Limb (tissue), 2 donors: ENCODE data around the gene KICS2.

ENCODE experiments used
- DNase-seq, 2 donors: peaks; one replicate each; pipeline ENCODE4 v3.0.0-alpha.2; 2016; ENCODE audit errors: extremely low spot score in 2 of 2

KICS2 gene

DNA sequence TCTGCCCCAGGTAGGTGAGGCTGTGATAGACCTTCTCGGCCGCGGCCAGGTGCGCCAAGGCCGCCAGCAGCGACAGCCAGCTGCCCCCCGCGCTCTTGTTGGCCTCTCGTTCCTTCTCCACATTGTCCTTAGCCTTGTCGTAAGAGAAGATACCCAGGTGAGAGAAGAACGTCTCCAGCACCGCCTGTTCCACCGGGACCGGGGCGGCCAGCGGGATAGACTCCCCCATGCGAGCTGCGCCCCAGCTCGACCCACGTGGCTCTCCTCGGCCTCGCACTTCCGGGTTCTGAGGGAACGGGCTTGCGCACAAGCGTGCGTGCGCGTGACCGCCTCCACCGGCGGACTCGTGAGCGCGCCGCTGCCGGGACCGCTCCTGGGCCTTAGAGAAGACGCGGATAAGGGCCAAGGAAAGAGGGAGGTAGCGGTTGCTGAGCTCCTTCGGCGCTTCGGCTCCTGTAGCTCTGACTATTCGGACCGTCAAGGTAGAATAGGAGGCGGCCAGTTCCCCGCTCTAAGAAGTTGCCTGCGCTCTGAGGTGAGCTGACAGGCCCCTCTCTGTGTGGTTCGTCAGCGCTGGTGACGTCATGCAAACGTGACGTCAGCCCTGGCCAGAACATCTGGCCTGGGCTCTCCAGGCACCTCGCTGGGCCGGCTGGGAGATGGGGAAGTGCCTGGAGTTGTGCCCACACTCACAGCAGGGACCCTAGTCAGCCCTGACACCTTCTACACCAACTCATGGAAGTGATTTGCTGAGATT is at the start of gene KICS2:
TSS of gene KICS2 (minus strand) at position 288 of the 757 bp plus-strand sequence. CDS start at position 229, 59 bp downstream.
- DNase-seq = peak; percentile 93 to 95

GRCh38 chr12:64270411-64270810 is 48.3 kb upstream of the KICS2 start:
- no peak for DNase-seq

DNA sequence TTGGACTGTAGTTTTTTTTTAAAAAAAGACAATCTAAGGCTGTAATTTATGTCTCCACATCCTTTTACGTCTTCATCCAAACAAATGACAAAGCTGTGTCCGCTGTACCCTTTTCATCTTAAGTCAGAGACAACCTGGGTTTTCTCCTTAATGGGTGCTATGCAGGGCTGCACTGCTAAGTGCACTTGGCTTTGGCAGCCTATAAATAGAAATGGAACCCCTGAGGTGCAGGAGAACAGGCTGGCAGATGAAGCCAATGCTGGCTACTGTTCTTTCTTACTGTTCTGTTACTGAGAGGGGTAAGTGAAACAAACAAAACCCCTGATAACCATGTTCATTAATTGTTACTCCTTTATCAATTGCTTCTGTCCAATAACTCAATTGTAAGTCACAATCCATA is 47.1 kb upstream of the KICS2 start:
- DNase-seq = no peak

DNA sequence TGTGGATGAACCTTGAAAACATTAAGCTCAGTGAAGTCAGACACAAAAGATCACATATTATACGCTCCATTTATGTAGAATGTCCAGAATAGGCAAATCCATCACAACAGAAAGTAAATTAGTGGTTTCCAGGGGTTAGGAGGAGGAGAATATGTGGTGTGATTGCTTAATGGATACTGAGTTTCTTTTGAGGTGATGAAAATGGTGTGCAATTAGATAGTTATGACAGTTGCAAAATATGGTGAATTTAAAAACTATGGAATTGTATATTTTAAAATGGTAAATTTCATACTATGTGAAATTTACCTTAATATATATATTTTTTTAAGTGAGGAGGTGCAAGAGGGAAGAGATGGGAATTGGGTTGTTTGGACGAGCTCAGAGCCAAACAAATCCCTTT is 46.3 kb upstream of the KICS2 start:
- no peak for DNase-seq

- no peak for DNase-seq
These were observed 43.7 kb upstream of the KICS2 start for GRCh38 chr12:64265839-64266238.

- DNase-seq = no peak
These were observed 39.7 kb upstream of the KICS2 start for GRCh38 chr12:64261813-64262212.

DNA sequence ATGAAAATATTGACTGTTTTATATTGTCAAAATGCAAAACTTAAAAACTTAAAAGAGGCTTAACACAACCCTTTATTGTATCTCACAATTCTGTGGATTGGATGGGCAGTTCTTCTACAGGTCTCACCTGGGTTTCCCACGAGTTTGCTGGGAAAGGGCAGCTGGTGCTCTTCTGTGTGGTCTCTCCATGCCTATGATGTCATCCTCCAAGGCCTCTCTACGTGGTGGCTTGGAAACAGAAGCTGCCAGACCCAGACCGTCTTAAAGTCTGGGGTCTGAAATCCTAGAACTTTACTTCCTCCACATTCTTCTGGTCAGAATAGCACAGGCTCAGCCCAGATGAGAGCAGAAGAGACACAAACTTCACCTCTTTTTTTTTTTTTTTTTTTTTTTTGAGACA is 36.5 kb upstream of the KICS2 start:
- no peak for DNase-seq

GRCh38 chr12:64256166-64256800 is 34.2 kb upstream of the KICS2 start:
- peak in 1 of 2 donors; percentile 68 for DNase-seq

DNA sequence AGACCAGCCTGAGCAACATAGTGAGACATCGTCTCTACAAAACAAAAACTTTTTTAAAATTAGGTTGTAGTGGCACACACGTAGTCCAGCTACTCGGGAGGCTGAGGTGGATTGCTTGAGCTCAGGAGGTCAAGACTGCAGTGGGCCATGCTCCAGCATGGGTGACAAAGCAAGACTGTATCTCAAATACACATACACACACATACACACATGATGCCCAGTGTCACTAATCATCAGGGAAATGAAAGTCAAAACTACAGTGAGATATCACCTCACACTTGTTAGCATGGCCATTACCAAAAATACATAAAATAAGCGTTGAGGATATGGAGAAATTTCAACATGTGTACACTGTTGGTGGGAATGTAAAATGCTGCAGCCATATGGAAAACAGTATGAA is 33.2 kb upstream of the KICS2 start:
- no peak for DNase-seq

DNA sequence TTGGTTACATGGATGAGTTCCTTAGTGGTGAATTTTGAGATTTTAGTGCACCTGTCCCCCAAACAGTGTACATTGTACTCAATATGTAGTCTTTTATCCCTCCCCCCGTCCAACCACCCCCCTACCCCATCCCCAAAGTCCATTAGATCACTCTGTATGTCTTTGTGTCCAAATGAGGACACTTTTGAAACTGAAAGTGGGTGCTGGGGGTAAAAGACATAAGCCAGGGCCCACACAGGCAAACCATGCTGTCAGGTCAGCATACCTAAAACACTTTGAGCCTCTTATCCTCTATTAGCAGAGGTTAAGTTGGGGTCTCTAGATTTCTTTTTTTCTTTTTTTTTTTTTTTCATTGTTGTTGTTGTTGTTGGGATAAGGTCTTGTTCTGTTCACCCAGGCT is 31.3 kb upstream of the KICS2 start:
- no peak for DNase-seq

GRCh38 chr12:64252681-64253080 is 30.6 kb upstream of the KICS2 start:
- DNase-seq = no peak

DNA sequence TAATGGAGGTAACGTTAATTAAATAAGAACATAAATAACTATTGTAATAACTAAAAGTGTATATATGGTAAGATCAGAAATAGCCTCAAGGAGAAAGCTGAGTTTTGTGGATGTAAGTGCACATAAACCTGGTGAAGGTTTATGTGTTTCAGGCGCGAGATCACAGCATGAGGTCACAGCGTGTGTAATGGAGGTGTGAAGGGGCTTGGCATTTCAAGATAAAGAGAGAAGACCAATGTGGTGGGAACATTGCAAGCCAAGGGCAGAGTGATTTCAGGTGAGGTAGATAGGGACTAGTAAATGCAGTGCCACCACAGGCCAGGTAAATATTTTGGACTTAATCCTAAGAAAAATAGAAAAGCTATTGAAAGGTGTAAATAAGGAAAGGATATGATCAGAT is 21.7 kb upstream of the KICS2 start:
- no peak for DNase-seq

- DNase-seq = no peak
These were observed 18.7 kb upstream of the KICS2 start for GRCh38 chr12:64240781-64241180.

GRCh38 chr12:64237382-64237781 is 15.3 kb upstream of the KICS2 start:
- no peak for DNase-seq

- DNase-seq = no peak
These were observed 14.5 kb upstream of the KICS2 start for GRCh38 chr12:64236549-64236948.

GRCh38 chr12:64232196-64232595 is 10.1 kb upstream of the KICS2 start:
- no peak for DNase-seq

- no peak for DNase-seq
These were observed 7.7 kb upstream of the KICS2 start for GRCh38 chr12:64229796-64230195.

DNA sequence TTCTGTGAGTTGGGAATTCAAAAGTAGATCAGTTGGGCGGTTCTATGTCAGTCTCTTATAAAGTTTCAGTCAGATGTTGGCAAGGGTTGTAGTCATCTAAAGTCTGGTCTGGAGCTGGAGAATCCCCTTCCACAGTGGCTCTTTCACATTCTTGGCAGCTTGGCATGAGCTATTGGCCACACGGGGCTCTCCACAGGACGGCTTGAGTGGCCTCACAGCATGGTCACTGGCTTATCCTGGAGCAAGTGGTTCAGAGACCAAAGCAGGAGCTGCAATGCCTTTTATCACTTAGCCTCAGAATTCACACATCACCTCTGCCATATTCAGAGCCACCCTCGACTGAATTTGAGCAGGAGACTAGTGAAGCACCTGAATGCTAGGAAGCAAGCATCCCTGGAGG is 7.1 kb upstream of the KICS2 start:
- DNase-seq = no peak

DNA sequence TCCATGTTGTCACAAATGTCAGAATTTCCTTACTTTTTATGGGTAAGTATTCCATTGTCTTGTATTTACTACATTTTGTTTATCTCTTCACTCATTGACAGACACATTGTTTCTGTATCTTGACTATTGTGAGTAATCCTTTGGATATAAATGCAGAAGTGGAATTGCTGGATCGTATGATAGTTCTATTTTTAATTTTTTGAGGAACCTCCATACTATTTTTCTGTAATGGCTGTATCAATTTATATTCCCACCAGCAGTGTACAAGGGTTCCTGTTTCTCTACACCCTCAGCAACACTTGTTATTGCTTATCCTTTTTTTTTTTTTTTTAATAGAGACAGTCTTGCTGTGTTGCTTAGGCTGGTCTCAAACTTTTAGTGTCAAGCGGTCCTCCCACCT is 3.5 kb upstream of the KICS2 start:
- DNase-seq = no peak

- DNase-seq = peak; percentile 85 to 87
These were observed 466 bp downstream of the KICS2 start for GRCh38 chr12:64221651-64222008.

GRCh38 chr12:64220046-64220445 is 2.0 kb downstream of the KICS2 start:
- no peak for DNase-seq

- DNase-seq = no peak
These were observed 3.0 kb downstream of the KICS2 start for GRCh38 chr12:64219145-64219544.

GRCh38 chr12:64218597-64218996 is 3.5 kb downstream of the KICS2 start:
- no peak for DNase-seq
